Fibroblast of skin of right quadriceps (primary cell): Measurements from ENCODE around the gene NOS3.
"Not testable (repeated sequence)": the region's sequence is repeated elsewhere in the genome, so short reads cannot be mapped to it uniquely, and the experiment has no call there.

Source experiments
- DNase-seq: peaks from one replicate; pipeline ENCODE4 v3.0.0-alpha.2; 2013

The NOS3 gene

GRCh38 chr7:151018421-151019129 is 27.8 kb downstream of the NOS3 start:
- DNase-seq: peak; percentile 39

- no peak for DNase-seq
These were observed 28.3 kb downstream of the NOS3 start for GRCh38 chr7:151019130-151019447.

GRCh38 chr7:151020231-151020630 is 29.4 kb downstream of the NOS3 start:
- no peak for DNase-seq

- DNase-seq: no peak
These were observed 32.4 kb downstream of the NOS3 start for GRCh38 chr7:151023232-151023631.

GRCh38 chr7:151024435-151025056 is 33.7 kb downstream of the NOS3 start, which contains the start of gene ATG9B:
TSS of gene ATG9B (minus strand) at chr7:151024494. CDS start at chr7:151024423, 71 bp downstream.
- DNase-seq: no peak

GRCh38 chr7:151025924-151026671 is 35.3 kb downstream of the NOS3 start:
- DNase-seq: no peak

GRCh38 chr7:151026771-151027727 is 36.2 kb downstream of the NOS3 start:
- not testable (repeated sequence) for DNase-seq

GRCh38 chr7:151027728-151028130 is 36.9 kb downstream of the NOS3 start:
- DNase-seq: not testable (repeated sequence)

- DNase-seq: peak; percentile 99
These were observed 37.5 kb downstream of the NOS3 start, which contains the start of gene ABCB8 for GRCh38 chr7:151028131-151028947. TSS of gene ABCB8 (plus strand) at chr7:151028450. CDS start at chr7:151028516, 66 bp downstream.

- DNase-seq: no peak
These were observed 38.2 kb downstream of the NOS3 start for GRCh38 chr7:151028948-151029501.

- DNase-seq: no peak
These were observed 40.2 kb downstream of the NOS3 start for GRCh38 chr7:151031011-151031410.

- DNase-seq: no peak
These were observed 42.4 kb downstream of the NOS3 start for GRCh38 chr7:151032936-151033863.

- no peak for DNase-seq
These were observed 43.0 kb downstream of the NOS3 start for GRCh38 chr7:151033864-151034249.

- DNase-seq: no peak
These were observed 43.7 kb downstream of the NOS3 start for GRCh38 chr7:151034312-151035025.

GRCh38 chr7:151035026-151035717 is 44.4 kb downstream of the NOS3 start:
- DNase-seq: no peak

GRCh38 chr7:151035902-151036301 is 45.1 kb downstream of the NOS3 start:
- DNase-seq: no peak

- peak; percentile 90 for DNase-seq
These were observed 48.4 kb downstream of the NOS3 start for GRCh38 chr7:151038951-151039849.
